Breast epithelium (tissue), 4 donors: ENCODE results near the gene POLN. TPM values are rescaled to one million over a fixed set of nuclear protein-coding genes. Genes with fewer than 3 reads are reported as not detected.

Experiments used
- DNase-seq, 2 donors: peaks; one replicate each; pipeline ENCODE4 v3.0.0-alpha.2; 2019; ENCODE audit warnings: low spot score in 2 of 2
- H3K27ac ChIP-seq, 2 donors: fragments of 200-600 bp; sonication (generic) in 1 of 2; one replicate each; pipeline ENCODE4 v1.5.1; 2016 to 2019; ENCODE audit warnings: mild to moderate bottlenecking in 1 of 2
- H3K27me3 ChIP-seq, 2 donors: fragments of 200-600 bp; sonication (generic) in 1 of 2; one replicate each; pipeline versions ENCODE4 v1.5.1 to v1.6.0; 2017 to 2019; ENCODE audit warnings: control low read depth in 1 of 2, mild to moderate bottlenecking in 1 of 2
- H3K36me3 ChIP-seq: fragments of 200-600 bp; one replicate; pipeline ENCODE4 v1.5.1; 2019
- H3K4me1 ChIP-seq, 2 donors: fragments of 200-600 bp; sonication (generic); one replicate each; pipeline ENCODE4 v1.5.1; 2016 to 2019; ENCODE audit warnings: control low read depth in 1 of 2
- H3K4me3 ChIP-seq, 3 donors: fragments of 200-600 bp; sonication (generic); 1 replicate in 2 of 3; 2 replicates in 1 of 3; pipeline ENCODE4 v1.5.1; 2016 to 2019; ENCODE audit warnings: mild to moderate bottlenecking in 3 of 3, moderate library complexity in 2 of 3
- H3K9me3 ChIP-seq, 2 donors: fragments of 200-600 bp; sonication (generic) in 1 of 2; one replicate each; pipeline ENCODE4 v1.5.1; 2016 to 2019; ENCODE audit warnings: control low read depth in 1 of 2
- CTCF ChIP-seq, 3 donors: fragments of 450-650 bp; IDR thresholded peaks; one replicate each; pipeline ENCODE4 v1.5.1; 2016 to 2017; ENCODE audit warnings: antibody characterized with exemption in 3 of 3, mild to moderate bottlenecking in 3 of 3, moderate library complexity in 3 of 3
- POLR2A ChIP-seq: fragments of 450-650 bp; IDR thresholded peaks from one replicate; pipeline ENCODE4 v1.6.1; 2016; ENCODE audit warnings: antibody characterized with exemption, mild to moderate bottlenecking, moderate library complexity
- POLR2AphosphoS5 ChIP-seq, 3 donors: sonication (generic); formaldehyde crosslinking; IDR thresholded peaks; one replicate each; pipeline ENCODE4 v1.6.1; 2017; ENCODE audit warnings: antibody characterized with exemption in 3 of 3
- intact Hi-C: fragments of 100-400 bp; cut with DNase I; formaldehyde crosslinking; loops from one replicate; pipeline ENCODE4 v1.15.1; 2023; ENCODE audit warnings: low total_unique reads
- total RNA-seq, 3 donors: library from RNA; depleted of rRNA; stranded (reverse); fragments of >200 nt; gene quantifications; one replicate each; pipeline ENCODE4 v1.1.0, GENCODE V29; 2016

Gene POLN
- total RNA-seq, 3 donors from 2014 or later, result 3.3 to 4.7 (median 4.3) TPM

- Histone ChIP-seq H3K4me3 (no peak overlapping the region), H3K36me3 (no peaks in the 10 kb centered on the region), H3K9me3 (no peaks in the 10 kb centered on the region), H3K27ac (peak overlapping the region in 1 of 2 donors; percentile 14), H3K4me1 (peaks cover 0 to 6% of the 10 kb centered on the region in 2 donors), H3K27me3 (no peaks in the 10 kb centered on the region)
- DNase-seq, result peak in 1 of 2 donors; percentile 16
- intact Hi-C loops, result loop anchor here (10.0 kb wide), 1 partner anchor 164 kb away; the partner anchor contains the start of genes CFAP99 and ZFYVE28
- TF ChIP-seq CTCF (IDR thresholded peaks at IDR 0.05), result no peak
- no peak for TF ChIP-seq POLR2A
- TF ChIP-seq POLR2AphosphoS5 (IDR thresholded peaks at IDR 0.05), result no peak
Measured at GRCh38 chr4:2250357-2251072, 8.6 kb upstream of the POLN start.

- H3K4me1 ChIP-seq, result no peaks in the 10 kb centered on the region
- intact Hi-C loops, result loop anchor here (10.0 kb wide), 1 partner anchor 165 kb away; the partner anchor contains the start of genes CFAP99 and ZFYVE28
- no peaks in the 10 kb centered on the region for H3K36me3 ChIP-seq
- DNase-seq, result peak in 1 of 2 donors; percentile 17
- no peaks in the 10 kb centered on the region for H3K9me3 ChIP-seq
- H3K27me3 ChIP-seq, result no peaks in the 10 kb centered on the region
- no peak overlapping the region for H3K4me3 ChIP-seq
- peak overlapping the region in 1 of 2 donors; percentile 14 for H3K27ac ChIP-seq
- TF ChIP-seq CTCF (IDR thresholded peaks at IDR 0.05), result no peak
- TF ChIP-seq POLR2A, result no peak
- TF ChIP-seq POLR2AphosphoS5 (IDR thresholded peaks at IDR 0.05), result no peak
Measured at GRCh38 chr4:2249526-2250356, 7.8 kb upstream of the POLN start.

- no peak for TF ChIP-seq POLR2A
- TF ChIP-seq CTCF (IDR thresholded peaks at IDR 0.05), result no peak
- TF ChIP-seq POLR2AphosphoS5 (IDR thresholded peaks at IDR 0.05), result no peak
- Histone ChIP-seq H3K4me1 (no peaks in the 10 kb centered on the region), H3K27me3 (no peaks in the 10 kb centered on the region), H3K9me3 (no peaks in the 10 kb centered on the region), H3K4me3 (no peak overlapping the region), H3K36me3 (no peaks in the 10 kb centered on the region), H3K27ac (no peak overlapping the region)
- intact Hi-C loops, result no loop called here
- DNase-seq, result peak in 1 of 2 donors; percentile 14
Measured at GRCh38 chr4:2248821-2249261, 6.9 kb upstream of the POLN start.

GRCh38 chr4:2248044-2248780 lies 6.3 kb upstream of the POLN start:
- Histone ChIP-seq H3K4me1 (no peaks in the 10 kb centered on the region), H3K27me3 (no peaks in the 10 kb centered on the region), H3K27ac (no peak overlapping the region), H3K36me3 (no peaks in the 10 kb centered on the region), H3K9me3 (no peaks in the 10 kb centered on the region), H3K4me3 (no peak overlapping the region)
- no peak for TF ChIP-seq POLR2A
- no peak for TF ChIP-seq POLR2AphosphoS5 (IDR thresholded peaks at IDR 0.05)
- TF ChIP-seq CTCF (IDR thresholded peaks at IDR 0.05), result no peak
- intact Hi-C loops, result no loop called here
- DNase-seq, result peak in 1 of 2 donors; percentile 15
